K562 (cell line): ENCODE data around the gene SLMAP. TPM values are rescaled to one million over a fixed set of nuclear protein-coding genes. Genes with fewer than 3 reads are reported as not detected.

ENCODE experiments used
- CEBPB ChIP-seq: fragments of 450-650 bp; IDR thresholded peaks from 2 replicates; pipeline ENCODE4 v1.6.1; 2016; ENCODE audit warnings: missing genetic modification characterization, missing compliant biosample characterization
- ESRRB ChIP-seq: fragments of 250-450 bp; sonication (Bioruptor Pico); IDR thresholded peaks from 2 replicates; pipeline ENCODE4 v1.5.0; 2020; ENCODE audit warnings: mild to moderate bottlenecking, moderate library complexity, borderline replicate concordance
- FOXA3 ChIP-seq, 2 experiments: fragments of 450-650 bp in 1 of 2; sonication (generic) in 1 of 2; formaldehyde crosslinking; IDR thresholded peaks in 1 of 2; conservative IDR thresholded peaks in 1 of 2; 2 replicates each; pipeline versions ENCODE4 v1.4.0 to v1.8.0; 2020 to 2022; ENCODE audit warnings: mild to moderate bottlenecking in 2 of 2, missing genetic modification reagents in 1 of 2
- FOXM1 ChIP-seq, 2 experiments: fragments of 450-650 bp in 1 of 2; sonication (generic) in 1 of 2; formaldehyde crosslinking in 1 of 2; IDR thresholded peaks; 2 replicates each; pipeline versions ENCODE4 v1.6.1 to v1.9.0; 2017 to 2022; ENCODE audit warnings: low read depth in 2 of 2, mild to moderate bottlenecking in 2 of 2, missing genetic modification reagents in 1 of 2, moderate library complexity in 1 of 2
- HMGN3 ChIP-seq: IDR thresholded peaks from 2 replicates; pipeline ENCODE4 v1.6.1; 2011; ENCODE audit warnings: borderline replicate concordance, low read depth, mild to moderate bottlenecking, mixed read lengths, low read length; ENCODE audit not compliant: insufficient read length; ENCODE audit errors: extremely low read depth
- MYNN ChIP-seq, 2 experiments: sonication (generic); formaldehyde crosslinking in 1 of 2; IDR thresholded peaks; 2 replicates each; pipeline versions ENCODE4 v1.5.0 to v1.6.1; 2016 to 2020; ENCODE audit warnings: antibody characterized with exemption in 1 of 2, missing genetic modification reagents in 1 of 2
- NFATC3 ChIP-seq: fragments of 450-650 bp; IDR thresholded peaks from 2 replicates; pipeline ENCODE4 v1.6.1; 2017; ENCODE audit warnings: mild to moderate bottlenecking
- PCBP2 ChIP-seq: fragments of 200-400 bp; formaldehyde crosslinking; IDR thresholded peaks from 2 replicates; pipeline ENCODE4 v1.6.1; 2018; ENCODE audit warnings: low read length, low read depth, mild to moderate bottlenecking, moderate library complexity; ENCODE audit not compliant: poor library complexity, severe bottlenecking
- PHF20 ChIP-seq: fragments of 450-650 bp; IDR thresholded peaks from 2 replicates; pipeline ENCODE4 v1.6.1; 2018; ENCODE audit not compliant: partially characterized antibody
- SIX5 ChIP-seq, 2 experiments: IDR thresholded peaks; 2 replicates each; pipeline ENCODE4 v1.6.1; 2011; ENCODE audit warnings: low read length in 2 of 2, borderline replicate concordance in 1 of 2, low read depth in 1 of 2, mild to moderate bottlenecking in 1 of 2, moderate library complexity in 1 of 2; ENCODE audit not compliant: insufficient read depth in 1 of 2
- SMARCA5 ChIP-seq: fragments of 450-650 bp; IDR thresholded peaks from 2 replicates; pipeline ENCODE4 v1.6.1; 2016
- SRSF1 ChIP-seq: fragments of 200-400 bp; formaldehyde crosslinking; IDR thresholded peaks from 2 replicates; pipeline ENCODE4 v1.6.1; 2017; ENCODE audit warnings: mild to moderate bottlenecking, low read depth, low read length, moderate library complexity
- YY1 ChIP-seq, 3 experiments: IDR thresholded peaks; 2 replicates each; pipeline ENCODE4 v1.6.1; 2011; ENCODE audit warnings: low read length in 2 of 3, mild to moderate bottlenecking in 2 of 3, moderate library complexity in 2 of 3, borderline replicate concordance in 1 of 3, control low read depth in 1 of 3, low read depth in 1 of 3; ENCODE audit not compliant: insufficient read depth in 3 of 3, insufficient replicate concordance in 2 of 3, control insufficient read depth in 1 of 3, insufficient read length in 1 of 3; ENCODE audit errors: extremely low read depth in 1 of 3
- ZBTB8A ChIP-seq: fragments of 450-650 bp; IDR thresholded peaks from 2 replicates; pipeline ENCODE4 v1.6.1; 2018; ENCODE audit warnings: mild to moderate bottlenecking, moderate library complexity; ENCODE audit not compliant: partially characterized antibody
- ZNF24 ChIP-seq: fragments of 450-650 bp; IDR thresholded peaks from 2 replicates; pipeline ENCODE4 v1.6.1; 2016
- ZNF41 ChIP-seq: fragments of 250-450 bp; sonication (Bioruptor Pico); conservative IDR thresholded peaks from 2 replicates; pipeline ENCODE4 v1.4.0; 2020; ENCODE audit warnings: mild to moderate bottlenecking
- ZNF699 ChIP-seq: fragments of 250-450 bp; sonication (Bioruptor Pico); IDR thresholded peaks from 2 replicates; pipeline ENCODE4 v1.8.0; 2021; ENCODE audit warnings: mild to moderate bottlenecking, moderate library complexity; ENCODE audit not compliant: insufficient replicate concordance
- ZNF77 ChIP-seq: fragments of 250-450 bp; sonication (Bioruptor Pico); IDR thresholded peaks from 2 replicates; pipeline ENCODE4 v1.5.0; 2020
- polyA plus RNA-seq, 8 experiments: library from polyadenylated mRNA; depleted of rRNA in 4 of 8; stranded (reverse) in 5 of 8; unstranded in 3 of 8; fragments of >200 nt; fragmentation: Nextera tagmentation in 2 of 8; fragmentation: Illumina TruSeq in 1 of 8; extraction: Ambion mirVana in 2 of 8; extraction: Trizol in 1 of 8; gene quantifications; 2 replicates each; pipeline versions ENCODE4 v1.2.1 to v1.2.3, GENCODE V29; 2011 to 2014; ENCODE audit warnings: inconsistent platforms in 1 of 8, missing spikeins in 1 of 8
- total RNA-seq, 7 experiments: library from RNA; depleted of rRNA in 6 of 7; stranded (reverse); fragments of >200 nt in 6 of 7; fragmentation: Illumina TruSeq in 2 of 7; extraction: Trizol in 2 of 7; gene quantifications; 2 replicates each; pipeline versions ENCODE4 v1.2.1 to v1.2.3, GENCODE V29; 2011 to 2021; ENCODE audit warnings: low replicate concordance in 1 of 7
- TF ChIP-seq, protein P1 (sequence below): fragments of 250-450 bp; sonication (Bioruptor Pico); IDR thresholded peaks from 2 replicates; pipeline ENCODE4 v1.8.0; 2022; ENCODE audit warnings: inconsistent platforms
- TF ChIP-seq, protein P2 (sequence below): sonication (generic); formaldehyde crosslinking; IDR thresholded peaks from 2 replicates; pipeline ENCODE4 v1.8.0; 2022; ENCODE audit warnings: missing genetic modification reagents, mild to moderate bottlenecking, borderline replicate concordance
- TF ChIP-seq, protein P3 (sequence below): fragments of 450-650 bp; formaldehyde crosslinking; IDR thresholded peaks from 2 replicates; pipeline ENCODE4 v1.4.0; 2022; ENCODE audit warnings: mild to moderate bottlenecking, moderate library complexity

The SLMAP gene
- total and polyA plus RNA-seq, 9 of the 15 experiments (the other 6 are each of a cell fraction or from before 2014, with no cell fraction given): 12.1 to 50.7 (median 28.3) TPM

DNA sequence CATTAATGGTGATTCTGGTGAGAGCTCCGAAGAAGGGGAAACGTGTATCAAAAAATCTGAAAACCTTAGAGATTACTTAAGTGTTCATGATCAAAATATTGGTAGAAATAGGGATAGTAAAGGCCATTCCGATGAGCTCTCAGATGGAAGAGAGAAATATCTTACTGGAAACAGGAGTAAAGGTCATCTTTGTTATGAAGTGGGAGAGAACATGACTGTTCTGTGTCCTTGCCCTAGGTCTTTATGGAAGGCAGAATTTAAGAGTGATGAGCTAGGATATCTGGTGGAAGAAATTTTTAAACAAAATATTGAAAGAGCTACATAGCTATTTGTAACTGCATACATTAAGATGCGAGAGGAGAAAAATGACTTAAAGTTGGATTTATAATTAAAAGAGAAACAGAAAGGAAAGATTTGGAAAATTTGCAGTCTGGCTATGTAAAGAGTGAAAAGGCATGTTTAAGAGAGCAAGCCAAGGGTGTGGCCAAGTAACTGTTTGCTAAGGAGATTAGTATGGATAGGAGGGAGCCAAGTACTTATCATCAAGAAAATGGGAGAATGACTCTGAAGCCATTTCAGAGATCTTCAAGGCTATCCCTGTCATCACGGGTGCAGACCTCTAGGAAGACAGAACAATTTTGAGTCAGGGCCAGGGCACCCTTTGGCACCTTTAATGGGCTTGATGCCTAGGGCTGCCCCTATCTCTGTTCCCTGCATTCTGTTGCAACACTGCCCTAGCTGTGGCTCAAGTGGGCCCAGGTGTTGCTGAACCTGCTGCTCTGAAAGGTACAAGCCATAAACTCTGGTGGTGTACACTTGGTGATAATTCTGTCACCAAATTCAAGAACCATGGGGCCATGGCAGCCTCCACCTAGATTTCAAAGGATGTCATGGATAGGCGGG lies 27.3 kb downstream of the SLMAP start (continued):
- TF ChIP-seq HMGN3 (no peak), SIX5 (IDR thresholded peaks at IDR 0.05; ENCODE audit: borderline replicate concordance in 1 of 2, insufficient read depth in 1 of 2, low read depth in 1 of 2, low read length in 2 of 2) (no peak), YY1 (IDR thresholded peaks at IDR 0.05; ENCODE audit: borderline replicate concordance in 1 of 3, control insufficient read depth in 1 of 3, extremely low read depth in 1 of 3, insufficient read depth in 3 of 3, insufficient read length in 1 of 3, insufficient replicate concordance in 2 of 3, low read depth in 1 of 3, low read length in 2 of 3) (peak in 1 of 3 experiments; percentile 70), ZBTB8A (no peak), ESRRB (no peak), ZNF41 (CRISPR knock-in tag) (no peak), SRSF1 (no peak), CEBPB (tag) (peak; percentile 61), ZNF77 (CRISPR knock-in tag) (no peak), FOXA3 (CRISPR knock-in tag; conservative IDR thresholded peaks at IDR 0.05 in 1 of 2, IDR thresholded peaks at IDR 0.05 in 1 of 2) (peak in 1 of 2 experiments; percentile 51; a peak in 1 of 4 replicates), SMARCA5 (no peak), NFATC3 (no peak), ZNF24 (no peak), ZNF699 (CRISPR knock-in tag) (no peak), MYNN (IDR thresholded peaks at IDR 0.05) (no peak), MYNN (CRISPR knock-in tag; IDR thresholded peaks at IDR 0.05) (no peak), PHF20 (no peak), FOXM1 (IDR thresholded peaks at IDR 0.05; ENCODE audit: low read depth) (no peak), FOXM1 (CRISPR knock-in tag; IDR thresholded peaks at IDR 0.05; ENCODE audit: low read depth) (no peak), PCBP2 (no peak)
- TF ChIP-seq, protein P1, sequence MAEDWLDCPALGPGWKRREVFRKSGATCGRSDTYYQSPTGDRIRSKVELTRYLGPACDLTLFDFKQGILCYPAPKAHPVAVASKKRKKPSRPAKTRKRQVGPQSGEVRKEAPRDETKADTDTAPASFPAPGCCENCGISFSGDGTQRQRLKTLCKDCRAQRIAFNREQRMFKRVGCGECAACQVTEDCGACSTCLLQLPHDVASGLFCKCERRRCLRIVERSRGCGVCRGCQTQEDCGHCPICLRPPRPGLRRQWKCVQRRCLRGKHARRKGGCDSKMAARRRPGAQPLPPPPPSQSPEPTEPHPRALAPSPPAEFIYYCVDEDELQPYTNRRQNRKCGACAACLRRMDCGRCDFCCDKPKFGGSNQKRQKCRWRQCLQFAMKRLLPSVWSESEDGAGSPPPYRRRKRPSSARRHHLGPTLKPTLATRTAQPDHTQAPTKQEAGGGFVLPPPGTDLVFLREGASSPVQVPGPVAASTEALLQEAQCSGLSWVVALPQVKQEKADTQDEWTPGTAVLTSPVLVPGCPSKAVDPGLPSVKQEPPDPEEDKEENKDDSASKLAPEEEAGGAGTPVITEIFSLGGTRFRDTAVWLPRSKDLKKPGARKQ (CRISPR knock-in tag): no peak
- TF ChIP-seq, protein P2, sequence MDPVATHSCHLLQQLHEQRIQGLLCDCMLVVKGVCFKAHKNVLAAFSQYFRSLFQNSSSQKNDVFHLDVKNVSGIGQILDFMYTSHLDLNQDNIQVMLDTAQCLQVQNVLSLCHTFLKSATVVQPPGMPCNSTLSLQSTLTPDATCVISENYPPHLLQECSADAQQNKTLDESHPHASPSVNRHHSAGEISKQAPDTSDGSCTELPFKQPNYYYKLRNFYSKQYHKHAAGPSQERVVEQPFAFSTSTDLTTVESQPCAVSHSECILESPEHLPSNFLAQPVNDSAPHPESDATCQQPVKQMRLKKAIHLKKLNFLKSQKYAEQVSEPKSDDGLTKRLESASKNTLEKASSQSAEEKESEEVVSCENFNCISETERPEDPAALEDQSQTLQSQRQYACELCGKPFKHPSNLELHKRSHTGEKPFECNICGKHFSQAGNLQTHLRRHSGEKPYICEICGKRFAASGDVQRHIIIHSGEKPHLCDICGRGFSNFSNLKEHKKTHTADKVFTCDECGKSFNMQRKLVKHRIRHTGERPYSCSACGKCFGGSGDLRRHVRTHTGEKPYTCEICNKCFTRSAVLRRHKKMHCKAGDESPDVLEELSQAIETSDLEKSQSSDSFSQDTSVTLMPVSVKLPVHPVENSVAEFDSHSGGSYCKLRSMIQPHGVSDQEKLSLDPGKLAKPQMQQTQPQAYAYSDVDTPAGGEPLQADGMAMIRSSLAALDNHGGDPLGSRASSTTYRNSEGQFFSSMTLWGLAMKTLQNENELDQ (CRISPR knock-in tag): no peak
- TF ChIP-seq, protein P3, sequence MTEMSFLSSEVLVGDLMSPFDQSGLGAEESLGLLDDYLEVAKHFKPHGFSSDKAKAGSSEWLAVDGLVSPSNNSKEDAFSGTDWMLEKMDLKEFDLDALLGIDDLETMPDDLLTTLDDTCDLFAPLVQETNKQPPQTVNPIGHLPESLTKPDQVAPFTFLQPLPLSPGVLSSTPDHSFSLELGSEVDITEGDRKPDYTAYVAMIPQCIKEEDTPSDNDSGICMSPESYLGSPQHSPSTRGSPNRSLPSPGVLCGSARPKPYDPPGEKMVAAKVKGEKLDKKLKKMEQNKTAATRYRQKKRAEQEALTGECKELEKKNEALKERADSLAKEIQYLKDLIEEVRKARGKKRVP (CRISPR knock-in tag): no peak
